ENCODE measurements around the gene SNX10.

Gene SNX10

DNA sequence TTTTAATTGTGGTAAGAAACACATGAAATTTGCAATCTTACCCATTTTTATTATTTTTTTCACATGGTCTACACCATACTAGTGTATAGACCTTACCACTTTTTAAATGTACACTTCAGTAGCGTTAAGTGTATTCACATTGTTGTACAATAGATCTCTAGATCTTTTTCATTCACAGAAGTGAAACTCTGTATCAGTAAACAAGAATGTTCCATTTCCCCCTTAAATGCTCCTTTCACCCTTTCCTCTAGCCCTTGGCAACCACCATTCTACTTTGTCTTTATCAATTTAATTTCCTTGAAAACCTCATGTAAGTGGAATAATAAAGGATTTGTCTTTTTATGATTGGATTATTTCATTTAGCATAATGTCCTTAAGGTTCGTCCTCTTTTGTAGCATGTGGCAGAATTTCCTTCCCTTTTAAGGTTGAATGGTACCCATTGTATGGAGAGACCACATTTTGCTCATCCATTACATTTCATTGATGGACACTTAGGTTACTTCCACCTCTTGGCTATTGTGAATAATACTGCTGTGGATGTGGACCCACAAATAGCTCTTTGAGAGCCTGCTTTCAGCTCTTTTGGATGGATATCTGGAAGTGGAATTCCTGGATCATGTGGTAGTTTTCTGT is 45.7 kb downstream of the SNX10 start:
- DNase-seq, result no peak

DNA sequence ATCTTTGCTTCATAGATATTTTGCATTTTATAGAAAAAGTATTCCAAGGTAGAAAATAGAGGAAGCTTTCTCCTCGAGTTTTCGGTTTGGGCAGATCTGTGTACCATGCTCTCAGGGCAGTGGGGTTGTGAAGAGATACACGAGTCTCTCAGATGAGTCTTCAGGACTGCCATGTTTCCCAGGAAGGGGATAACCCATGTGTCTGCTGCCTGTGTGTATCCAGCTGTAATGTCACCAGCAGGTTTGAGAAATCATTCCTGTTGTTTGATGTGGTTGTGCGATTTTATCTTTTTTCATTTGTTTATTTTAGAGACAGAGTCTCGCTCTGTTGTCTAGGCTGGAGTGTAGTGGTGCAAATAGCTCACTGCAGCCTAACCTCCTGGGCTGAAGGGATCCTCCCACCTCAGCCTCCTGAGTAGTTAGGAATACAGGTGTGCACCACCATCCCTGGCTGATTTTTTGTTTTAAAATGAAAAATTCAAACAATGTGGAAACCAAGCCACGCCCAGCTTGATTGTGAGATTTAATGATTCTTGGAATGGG is 48.9 kb downstream of the SNX10 start:
- no peak for DNase-seq

DNA sequence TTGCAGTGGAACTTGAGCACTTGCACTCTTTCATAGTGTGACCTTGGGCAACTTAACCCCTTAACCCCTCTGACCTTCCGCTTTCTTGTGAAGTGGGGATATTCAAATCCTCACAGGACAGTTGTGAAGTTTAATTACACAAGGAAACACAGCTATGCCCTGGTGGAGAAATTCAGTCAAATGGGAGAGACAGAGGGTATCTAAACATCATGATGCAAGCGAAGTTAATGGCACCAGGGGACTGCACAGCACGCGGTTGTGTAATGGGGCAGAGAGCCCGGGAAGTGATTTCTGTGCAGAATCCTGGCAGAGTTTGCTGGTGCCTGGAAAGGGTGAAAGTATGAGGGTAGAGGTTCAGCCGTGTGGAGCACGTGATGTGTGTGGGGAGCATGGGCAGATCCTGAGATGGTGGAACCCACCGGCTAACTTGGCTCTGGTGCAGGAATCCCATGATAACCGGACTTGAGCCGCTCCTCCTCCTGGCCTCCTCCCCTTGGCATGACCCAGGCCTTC is 51.7 kb downstream of the SNX10 start:
- DNase-seq, result no peak

DNA sequence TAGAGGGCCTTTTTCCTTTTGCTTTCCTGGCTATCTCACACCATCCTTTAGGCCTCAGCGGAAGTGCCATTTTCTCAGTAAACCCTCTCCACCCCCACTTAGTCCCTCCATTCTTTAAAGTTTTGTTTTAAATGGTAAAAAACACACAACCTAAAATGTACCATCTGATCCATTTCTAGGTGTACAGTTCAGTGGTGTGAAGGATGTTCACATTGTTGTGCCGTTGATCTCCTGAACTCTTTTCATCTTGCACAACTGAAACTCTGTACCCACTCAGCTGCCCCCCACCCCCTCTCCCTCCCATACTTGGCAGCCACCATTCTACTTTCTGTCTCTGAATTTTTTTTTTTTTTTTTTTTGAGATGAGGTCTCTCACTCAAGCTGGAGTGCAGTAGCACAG is 52.2 kb downstream of the SNX10 start:
- DNase-seq, result no peak

DNA sequence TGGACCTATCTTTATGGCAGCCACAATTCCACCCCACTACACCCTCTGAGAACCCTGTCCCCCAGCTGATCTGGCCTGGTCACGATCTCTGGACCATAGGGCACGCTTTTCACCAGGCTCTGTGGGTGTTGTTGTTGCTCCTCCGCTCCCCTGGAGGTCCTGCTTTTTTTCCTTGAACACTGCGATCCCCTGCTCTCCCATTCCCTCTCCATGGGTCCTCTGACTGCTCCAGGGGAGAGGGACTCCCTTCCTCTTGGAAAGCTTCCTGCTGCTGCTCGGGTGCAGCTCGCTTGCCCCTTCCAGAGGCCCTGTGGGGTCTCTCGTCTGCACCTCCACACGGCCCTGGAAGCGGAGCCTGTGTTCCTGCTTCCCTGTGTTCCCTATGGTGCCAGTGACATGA is 53.5 kb downstream of the SNX10 start:
- no peak for DNase-seq

DNA sequence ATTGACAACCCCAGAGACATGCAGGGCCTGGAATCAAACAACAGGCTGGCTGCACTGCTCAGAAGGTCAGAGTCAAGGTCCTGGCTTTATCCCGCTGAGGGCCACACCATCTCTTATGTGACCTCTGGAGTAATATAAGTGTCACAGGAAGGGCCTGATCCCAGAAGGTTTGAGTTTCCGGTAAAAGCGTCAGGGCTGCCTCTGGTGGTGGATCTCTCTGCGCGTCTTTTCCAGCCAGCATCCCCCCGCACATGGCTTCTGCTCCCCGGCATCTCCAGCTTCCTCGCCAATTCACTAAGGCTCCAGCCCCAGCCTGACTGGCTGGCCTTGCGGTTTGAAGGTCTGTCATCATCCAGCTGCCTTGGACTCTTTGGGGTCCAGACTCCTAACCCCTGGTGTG is 54.2 kb downstream of the SNX10 start:
- no peak for DNase-seq

DNA sequence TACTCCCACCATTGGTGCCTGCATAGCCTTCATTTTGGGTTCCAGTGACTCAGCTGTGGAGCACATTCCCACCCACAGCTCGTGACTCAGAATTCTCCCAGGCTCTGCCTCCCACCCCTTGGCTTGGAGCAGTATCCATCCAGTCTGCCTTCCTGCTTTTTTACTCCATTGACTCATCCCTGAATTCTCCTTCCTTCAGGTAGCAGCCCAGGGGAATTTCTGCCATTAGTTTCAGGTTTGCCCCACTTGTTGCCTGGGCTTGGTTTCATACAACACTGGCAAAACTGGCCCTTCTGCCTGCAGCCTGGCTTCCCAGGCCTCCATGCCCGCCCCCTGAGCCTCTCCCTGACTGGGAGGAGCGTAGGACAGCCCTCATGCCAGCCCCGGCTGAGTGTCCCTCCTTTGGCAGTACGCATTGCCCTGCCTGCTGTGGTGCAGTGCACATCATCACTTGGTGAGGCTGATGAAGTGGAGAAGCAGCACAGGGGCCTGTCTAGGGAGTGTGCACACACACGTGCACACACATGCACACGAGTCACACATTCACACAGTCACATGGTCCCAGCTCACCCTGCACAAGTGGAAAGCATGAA is 55.0 kb downstream of the SNX10 start:
- no peak for DNase-seq

DNA sequence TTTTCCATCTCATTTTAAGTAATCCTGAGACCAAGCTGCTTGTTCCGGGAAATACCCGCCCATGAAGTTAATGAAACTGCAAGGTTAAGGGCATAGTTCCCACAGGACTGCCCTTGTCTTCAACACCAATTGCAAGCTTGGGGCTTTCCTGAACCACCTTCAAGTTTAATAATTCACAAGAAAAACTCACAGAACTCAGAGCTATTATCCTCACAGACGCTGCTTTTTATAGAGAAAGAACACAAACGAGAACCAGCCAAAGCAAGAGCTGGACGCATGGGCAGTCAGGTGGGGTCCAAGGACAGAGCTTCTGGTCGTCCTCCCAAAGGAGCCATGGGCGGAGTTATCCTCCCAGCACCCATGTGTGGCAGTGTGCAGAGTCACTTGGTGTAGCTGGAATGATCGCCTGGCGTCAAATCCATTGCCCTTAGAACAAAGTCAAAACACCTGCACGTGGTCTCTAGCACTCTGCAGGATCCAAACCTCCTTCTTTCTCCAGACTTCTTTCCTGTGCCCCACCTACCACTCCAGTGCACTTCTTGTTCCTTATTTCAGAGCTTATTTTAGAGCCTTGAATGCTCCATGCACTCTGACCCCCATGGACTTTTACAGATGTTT is 56.7 kb downstream of the SNX10 start:
- no peak for DNase-seq

DNA sequence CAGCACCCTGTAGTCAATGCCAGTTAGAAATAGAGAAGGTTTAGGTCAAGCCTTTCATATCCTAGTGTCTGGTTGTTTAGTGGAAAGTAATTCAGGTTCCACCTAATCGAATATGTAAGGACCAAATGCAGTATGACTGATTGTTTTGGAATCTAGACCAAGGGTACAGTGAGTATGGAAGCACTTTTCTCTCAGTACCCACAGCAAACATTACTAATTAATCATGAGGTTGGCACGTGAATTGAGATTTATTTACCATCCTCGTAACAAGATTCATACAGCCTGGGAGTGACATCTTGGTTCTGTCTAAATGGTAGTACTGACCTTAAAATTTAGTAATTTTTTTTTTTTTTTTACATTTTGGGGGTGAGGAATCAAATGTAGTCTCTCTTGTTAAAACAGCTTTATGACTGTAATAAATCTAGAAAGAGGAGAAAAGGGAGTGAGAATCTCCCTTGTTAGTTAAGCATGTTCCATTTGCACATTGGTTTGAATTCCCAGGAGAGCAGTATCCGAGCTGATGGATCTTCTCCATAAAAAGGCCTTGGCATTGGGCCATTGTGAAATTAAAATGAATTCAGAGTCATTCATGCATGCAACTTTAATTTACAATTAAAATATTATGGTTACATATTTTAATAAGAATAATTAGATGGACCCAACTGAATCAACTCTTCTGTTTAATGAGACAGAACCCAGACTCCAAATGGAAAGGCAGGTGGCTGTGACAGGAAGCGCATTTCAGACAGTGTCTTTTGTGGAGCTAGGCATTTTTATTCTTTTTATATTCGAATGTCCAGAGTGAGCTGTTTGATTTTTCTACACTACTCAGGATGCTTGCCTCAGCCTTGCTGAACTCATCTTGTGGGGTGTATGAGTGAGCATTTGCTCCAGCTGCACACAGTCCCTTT is 57.6 kb downstream of the SNX10 start:
- DNase-seq, result no peak

DNA sequence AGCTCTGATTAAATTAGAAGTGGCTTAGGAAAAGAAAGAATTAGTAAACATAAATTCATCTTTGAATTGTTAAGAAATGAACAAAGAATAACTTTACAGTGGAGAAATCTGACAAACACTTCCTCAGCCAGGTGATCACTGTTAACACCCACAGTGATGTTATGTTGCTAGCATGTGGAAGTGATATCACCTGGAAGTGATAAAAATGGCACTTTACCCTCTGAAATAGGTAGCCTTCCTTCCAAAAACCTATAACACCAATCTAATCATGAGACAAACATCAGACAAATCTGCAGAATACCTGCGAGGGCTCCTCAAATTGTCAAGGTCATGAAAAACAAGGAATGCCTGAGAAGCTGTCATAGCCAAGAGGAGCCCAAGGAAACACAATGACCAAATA is 59.5 kb downstream of the SNX10 start:
- no peak for DNase-seq

DNA sequence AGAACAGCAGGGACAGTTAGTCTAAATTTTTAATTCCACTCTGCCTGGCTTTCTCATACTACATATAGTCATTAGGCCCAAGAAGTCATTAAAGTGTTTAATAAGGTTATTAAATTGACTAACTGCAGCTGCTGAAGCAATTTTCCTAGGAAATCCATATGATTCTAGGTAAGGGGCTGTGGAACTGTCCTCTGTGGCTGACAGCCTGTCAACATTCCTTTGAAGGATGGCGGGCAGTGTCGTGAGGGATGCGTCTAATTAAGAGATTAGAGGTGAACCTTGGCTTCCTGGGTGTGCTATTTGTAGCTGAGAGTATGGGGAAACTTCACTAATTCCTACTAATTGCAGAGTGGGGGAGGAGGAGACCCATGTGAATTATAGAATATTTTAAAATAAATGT is 64.6 kb downstream of the SNX10 start:
- no peak for DNase-seq

DNA sequence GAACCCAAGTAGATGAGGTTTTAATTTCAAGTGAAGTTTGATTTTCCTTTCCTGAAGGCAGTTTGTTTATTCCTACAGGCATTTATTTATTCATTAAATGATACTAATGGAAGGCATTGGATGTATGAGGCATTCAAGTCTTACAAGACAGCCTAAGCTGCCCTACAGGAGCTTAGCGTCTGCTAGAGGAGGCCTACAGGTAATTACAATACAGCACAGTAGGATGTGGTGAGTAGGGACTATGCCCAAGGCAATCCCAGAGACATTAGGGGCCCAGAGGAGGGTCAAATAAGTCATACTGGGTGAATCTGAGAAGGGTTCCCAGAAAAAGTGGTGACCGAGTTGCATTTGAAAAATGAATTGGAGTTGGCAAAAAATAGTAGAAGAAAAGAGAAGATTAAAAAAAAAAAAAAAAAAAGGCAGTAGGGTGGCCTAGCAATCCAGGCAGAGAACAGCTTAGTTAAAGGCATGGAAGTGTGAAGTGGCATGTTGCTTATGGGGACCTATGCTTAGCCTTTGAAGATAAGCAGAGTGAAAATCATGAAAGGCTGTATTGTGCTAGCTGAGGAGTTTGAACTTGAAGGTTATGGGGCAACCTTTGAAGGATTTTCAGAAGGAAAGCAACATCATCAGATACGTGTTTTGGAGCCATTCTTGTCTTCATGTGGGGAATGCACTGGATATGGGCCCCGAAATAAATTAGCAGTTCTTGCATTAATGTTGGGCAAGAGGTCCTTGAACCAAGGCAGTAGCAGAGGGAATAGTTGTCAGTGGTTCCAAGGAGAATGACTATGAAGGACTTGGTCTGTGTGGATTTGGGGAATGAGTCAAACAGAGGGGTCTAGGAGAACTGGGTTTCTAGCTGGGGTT is 65.5 kb downstream of the SNX10 start:
- no peak for DNase-seq

DNA sequence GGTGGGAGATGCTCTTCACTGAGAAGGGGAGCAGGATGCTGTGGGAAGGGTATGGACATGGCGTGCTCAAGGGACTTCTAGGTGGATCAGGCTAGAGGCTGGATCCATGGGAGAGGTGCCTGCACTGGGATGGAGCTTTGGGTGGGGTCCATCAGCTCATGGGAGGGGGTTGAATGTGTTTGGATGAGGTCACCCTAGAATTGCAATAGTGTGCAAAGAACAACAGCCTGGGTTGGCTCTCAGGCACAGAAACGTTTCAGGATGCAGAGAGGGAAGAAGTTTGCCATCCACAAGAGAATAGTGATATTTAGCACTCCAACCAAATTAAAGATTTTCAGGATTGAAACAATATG is 66.1 kb downstream of the SNX10 start:
- DNase-seq, result no peak

DNA sequence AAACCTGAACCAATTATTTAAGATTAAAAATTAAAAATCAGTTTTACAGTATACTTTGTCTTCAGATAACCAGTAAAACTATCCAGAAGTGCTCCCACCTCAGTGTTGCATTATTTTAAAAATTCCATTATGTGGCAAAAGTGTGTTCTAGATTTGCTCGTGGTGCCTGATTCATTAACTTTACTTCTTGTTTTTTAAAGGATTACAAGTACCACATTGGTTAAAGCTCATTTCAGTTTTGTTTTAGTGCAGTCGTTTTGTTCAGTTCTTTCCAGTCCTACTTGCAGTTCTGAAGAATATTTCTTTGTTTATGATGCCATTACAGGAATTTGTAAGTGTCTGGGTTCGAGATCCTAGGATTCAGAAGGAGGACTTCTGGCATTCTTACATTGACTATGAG is 69.0 kb downstream of the SNX10 start:
- no peak for DNase-seq

DNA sequence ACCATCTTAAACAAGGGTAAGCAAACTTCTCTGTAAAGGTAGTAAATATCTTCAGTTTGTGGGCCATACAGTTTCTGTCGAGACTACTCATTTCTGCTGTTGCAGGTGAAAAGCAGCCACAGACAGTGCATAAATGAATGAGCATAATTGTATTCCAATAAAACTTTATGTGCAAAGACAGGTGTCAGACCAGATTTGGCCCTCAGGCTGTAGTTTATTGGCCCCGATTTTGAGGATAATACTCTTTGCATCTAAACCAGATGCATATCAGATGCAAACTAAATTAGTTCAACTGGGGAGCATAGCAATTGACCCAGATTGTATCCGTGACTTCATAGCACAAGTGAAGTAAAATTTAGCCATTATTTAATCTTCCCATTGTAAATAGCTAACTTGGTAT is 70.0 kb downstream of the SNX10 start:
- no peak for DNase-seq

DNA sequence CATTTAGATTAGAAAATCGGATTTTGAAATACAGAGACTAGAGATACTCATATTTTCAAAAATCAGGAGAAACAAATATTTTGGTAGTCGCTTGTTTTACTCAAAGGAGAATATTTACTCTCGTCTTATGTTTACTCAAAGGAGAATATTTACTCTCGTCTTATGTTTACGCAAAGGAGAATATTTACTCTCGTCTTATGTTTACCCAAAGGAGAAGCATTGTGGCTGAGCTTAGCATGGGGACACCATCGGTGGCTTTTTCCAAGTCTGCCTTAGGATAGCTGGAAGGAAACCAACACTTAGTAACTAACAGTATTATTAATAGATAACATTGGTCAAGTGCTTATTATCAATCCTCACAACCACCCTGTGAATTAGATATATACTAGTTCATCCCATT is 71.8 kb downstream of the SNX10 start:
- no peak for DNase-seq

DNA sequence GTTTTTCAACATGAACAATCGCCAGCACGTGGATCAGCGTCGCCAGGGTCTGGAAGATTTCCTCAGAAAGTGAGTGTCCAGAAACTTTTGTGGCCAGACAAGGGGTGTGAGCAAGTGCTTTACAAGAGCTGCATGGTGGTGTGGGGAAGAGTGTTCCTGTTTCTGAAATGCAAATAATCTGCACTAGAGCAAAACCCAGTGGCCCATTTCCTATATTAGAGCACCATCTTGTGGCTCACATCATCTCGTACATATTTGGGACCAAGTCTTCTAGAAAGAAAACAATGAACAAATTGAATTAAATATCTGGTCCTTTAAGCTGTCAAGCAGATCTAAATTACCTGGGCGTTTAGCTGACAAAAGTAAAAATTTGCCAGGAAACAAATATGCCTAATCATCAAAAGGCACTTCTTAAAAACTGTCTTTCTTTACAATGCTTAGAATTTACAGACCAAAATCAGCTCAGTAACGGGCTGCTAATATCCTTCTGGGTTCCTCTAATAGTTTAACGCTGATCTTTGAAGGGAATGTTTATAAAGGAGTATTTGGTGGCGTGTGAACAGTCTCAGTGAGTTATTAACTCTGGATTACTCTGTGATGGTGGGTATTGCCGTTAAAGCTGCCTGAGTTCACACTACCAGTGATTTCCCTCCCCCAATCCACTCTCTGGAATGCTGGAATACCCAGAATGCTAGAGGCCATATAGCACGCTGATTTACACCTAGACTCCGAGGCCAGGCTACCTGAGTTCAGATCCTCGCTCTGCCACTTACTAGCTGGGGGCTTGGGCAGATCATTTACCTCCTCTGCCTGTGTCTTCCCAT is 73.6 kb downstream of the SNX10 start:
- peak; percentile 66 to 76 for DNase-seq

DNA sequence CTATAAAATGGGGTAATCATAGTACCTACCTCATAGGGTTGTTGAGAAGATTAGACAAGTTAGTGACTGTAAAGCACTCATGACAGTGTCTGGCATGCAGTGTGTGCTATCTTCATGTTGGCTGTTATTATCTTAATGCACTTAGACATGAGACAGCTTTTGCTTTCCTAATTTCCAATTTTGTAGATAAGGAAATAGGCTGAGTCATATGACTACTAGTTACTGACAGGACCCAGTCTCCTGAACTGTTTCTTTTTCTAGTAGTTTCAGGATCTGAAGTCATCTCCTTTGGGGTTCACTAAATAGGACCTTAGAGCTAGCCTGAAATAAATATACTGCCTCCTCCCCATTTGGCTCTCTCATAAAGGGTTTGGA is 74.2 kb downstream of the SNX10 start:
- no peak for DNase-seq

DNA sequence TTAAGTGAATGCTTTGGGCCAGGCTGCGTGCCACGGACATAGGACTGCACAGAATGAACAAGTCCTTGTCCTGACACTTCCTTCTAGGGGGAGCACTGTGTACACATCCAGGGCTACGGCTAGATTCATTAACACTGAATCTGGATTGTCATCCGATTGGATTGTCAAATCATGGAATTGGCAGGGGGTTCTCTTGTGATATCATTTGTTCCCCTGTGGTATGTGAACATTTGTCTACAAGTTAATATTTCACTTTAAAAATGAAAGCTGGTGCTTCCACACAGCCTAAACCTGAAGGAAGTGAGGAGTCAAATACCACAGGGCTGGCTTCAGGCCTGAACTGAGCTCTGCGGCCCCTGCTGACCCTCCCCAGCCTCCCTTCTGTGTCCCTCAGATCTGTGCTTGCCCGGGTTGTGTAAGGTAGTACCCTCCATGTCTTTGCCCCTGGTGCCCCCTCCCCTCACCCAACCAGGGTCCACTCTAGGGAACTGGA is 75.6 kb downstream of the SNX10 start:
- no peak for DNase-seq

DNA sequence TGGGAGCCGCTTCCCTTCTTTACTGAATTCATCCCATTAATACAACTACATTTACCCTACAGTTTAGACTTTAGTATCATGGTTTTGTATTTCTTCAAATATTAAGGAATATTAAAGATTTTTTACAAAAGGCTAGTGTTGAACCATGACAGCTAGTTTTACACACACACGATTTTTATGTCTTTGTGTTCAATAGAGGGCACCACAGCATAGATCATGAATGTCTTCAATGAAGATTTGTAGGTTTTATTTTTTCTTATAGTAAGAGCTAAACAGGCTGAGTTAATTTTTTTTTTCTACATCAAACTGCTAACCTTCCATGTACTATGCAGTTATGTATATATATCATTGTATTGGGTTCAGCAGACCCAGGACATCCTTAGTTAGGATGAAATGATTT is 76.9 kb downstream of the SNX10 start:
- no peak for DNase-seq

DNA sequence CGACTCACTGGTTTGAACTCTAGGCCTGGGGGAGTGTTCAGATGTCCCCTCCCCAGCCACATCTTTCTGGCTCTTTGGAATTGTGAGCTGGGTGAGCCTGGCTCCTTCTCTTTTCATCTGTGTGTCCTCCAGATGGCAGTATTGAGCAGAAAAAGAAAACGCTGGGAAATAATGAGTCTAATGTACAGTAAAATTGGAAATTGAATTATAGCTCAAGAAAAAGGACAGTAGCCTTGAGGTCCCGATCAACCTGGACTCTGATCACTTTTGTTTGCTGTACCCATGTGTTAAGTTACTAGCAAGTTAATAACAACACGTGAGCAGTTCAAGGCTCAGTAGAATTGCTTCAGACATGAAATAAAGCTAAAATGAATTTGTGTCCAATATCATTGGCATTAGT is 77.9 kb downstream of the SNX10 start:
- DNase-seq, result peak in 1 of 2 donors; percentile 64
